IMR-90 (cell line): Measurements from ENCODE around the gene CPEB2. TPM values are rescaled to one million over a fixed set of nuclear protein-coding genes. Genes with fewer than 3 reads are reported as not detected.

Experiments used
- ATAC-seq: fragments of 200-7000 bp; cut with Tn5 transposase; 2 replicates; pipeline ENCODE4 v1.9.1; 2020; ENCODE audit warnings: low read depth, mild to moderate bottlenecking, moderate library complexity
- BruUV-seq: library from RNA; stranded (reverse); fragments of 400-500 nt; replicated peaks from 2 replicates; lab custom pipeline; 2021; lab: Mats Ljungman, UMichigan
- CTCF ChIA-PET: fragments of 300-600 bp; formaldehyde crosslinking; extraction: SDS; loops from one replicate; lab custom pipeline; 2021; ENCODE audit warnings: antibody characterized with exemption; lab: Yijun Ruan, JAX
- POLR2A ChIA-PET: fragments of 300-600 bp; sonication (Branson Sonifier 250); formaldehyde crosslinking; loops from one replicate; lab custom pipeline; 2022; ENCODE audit warnings: antibody characterized with exemption; ENCODE audit not compliant: unreplicated experiment; lab: Charles Lee
- DNase-seq: peaks from one replicate; pipeline ENCODE4 v3.0.0; 2013
- H2AFZ ChIP-seq: replicated peaks from 2 replicates; pipeline ENCODE3; 2013; ENCODE audit warnings: low read length, mild to moderate bottlenecking; ENCODE audit not compliant: poor library complexity
- H2AK5ac ChIP-seq: 2 replicates; pipeline ENCODE4 v1.6.1; 2013; ENCODE audit warnings: low read depth, low read length, inconsistent platforms
- H2AK9ac ChIP-seq: replicated peaks from 2 replicates; pipeline ENCODE3; 2013; ENCODE audit warnings: mild to moderate bottlenecking, low read depth, low read length, moderate library complexity; ENCODE audit not compliant: poor library complexity
- H2BK120ac ChIP-seq: 2 replicates; pipeline ENCODE4 v1.6.1; 2013; ENCODE audit warnings: low read depth, low read length, inconsistent platforms
- H2BK15ac ChIP-seq: 3 replicates; pipeline ENCODE4 v1.6.1; 2013; ENCODE audit warnings: low read depth, low read length, inconsistent platforms
- H2BK20ac ChIP-seq: 2 replicates; pipeline ENCODE4 v1.6.1; 2013; ENCODE audit warnings: low read depth, mild to moderate bottlenecking, inconsistent platforms, low read length, moderate library complexity
- H2BK5ac ChIP-seq: 2 replicates; pipeline ENCODE4 v1.6.1; 2013; ENCODE audit warnings: mild to moderate bottlenecking, low read depth, low read length, inconsistent platforms; ENCODE audit not compliant: poor library complexity, severe bottlenecking
- H3K14ac ChIP-seq: replicated peaks from 2 replicates; pipeline ENCODE4 v1.6.1; 2013; ENCODE audit warnings: low read depth, low read length, inconsistent platforms
- H3K18ac ChIP-seq: 2 replicates; pipeline ENCODE4 v1.6.1; 2013; ENCODE audit warnings: low read depth, low read length, control low read depth
- H3K23ac ChIP-seq: 2 replicates; pipeline ENCODE4 v1.6.1; 2013; ENCODE audit warnings: low read depth, low read length, inconsistent platforms
- H3K27ac ChIP-seq: 2 replicates; pipeline ENCODE4 v1.5.1; 2013; ENCODE audit warnings: mild to moderate bottlenecking, control low read depth, low read length; ENCODE audit not compliant: insufficient read depth
- H3K27me3 ChIP-seq: 2 replicates; pipeline ENCODE4 v1.6.1; 2013; ENCODE audit warnings: low read length; ENCODE audit not compliant: control insufficient read depth, insufficient read depth
- H3K36me3 ChIP-seq: 2 replicates; pipeline ENCODE4 v1.6.1; 2013; ENCODE audit warnings: low read length, mixed read lengths; ENCODE audit not compliant: control insufficient read depth, insufficient read depth
- H3K4ac ChIP-seq: 2 replicates; pipeline ENCODE4 v1.6.1; 2013; ENCODE audit warnings: low read depth, low read length, inconsistent platforms
- H3K4me1 ChIP-seq: 2 replicates; pipeline ENCODE4 v1.6.1; 2013; ENCODE audit warnings: low read length, mixed read lengths; ENCODE audit not compliant: control insufficient read depth, insufficient read depth
- H3K4me2 ChIP-seq: 2 replicates; pipeline ENCODE4 v1.6.1; 2013; ENCODE audit warnings: low read depth, mild to moderate bottlenecking, control low read depth, low read length, moderate library complexity
- H3K4me3 ChIP-seq: 2 replicates; pipeline ENCODE4 v1.5.1; 2013; ENCODE audit warnings: low read depth, mild to moderate bottlenecking, control low read depth, low read length, moderate library complexity; ENCODE audit not compliant: insufficient read depth
- H3K56ac ChIP-seq: 2 replicates; pipeline ENCODE4 v1.6.1; 2013; ENCODE audit warnings: low read length, inconsistent platforms; ENCODE audit not compliant: insufficient read depth; ENCODE audit errors: extremely low read depth
- H3K79me1 ChIP-seq, 2 experiments: 2 replicates each; pipeline ENCODE4 v1.6.1; 2013; ENCODE audit warnings: low read length in 2 of 2, inconsistent platforms in 1 of 2, low read depth in 1 of 2
- H3K9ac ChIP-seq: 2 replicates; pipeline ENCODE4 v1.6.1; 2013; ENCODE audit warnings: low read depth, low read length, control low read depth
- H3K9me1 ChIP-seq: 2 replicates; pipeline ENCODE4 v1.6.1; 2013; ENCODE audit warnings: low read length, inconsistent platforms; ENCODE audit not compliant: insufficient read depth
- H3K9me3 ChIP-seq: 2 replicates; pipeline ENCODE4 v1.6.1; 2013; ENCODE audit warnings: low read length; ENCODE audit not compliant: control insufficient read depth, insufficient read depth
- H4K20me1 ChIP-seq: 2 replicates; pipeline ENCODE4 v1.6.1; 2013; ENCODE audit warnings: low read length, inconsistent platforms; ENCODE audit not compliant: insufficient read depth
- H4K5ac ChIP-seq: 2 replicates; pipeline ENCODE4 v1.6.1; 2013; ENCODE audit warnings: mild to moderate bottlenecking, low read depth, low read length, control low read depth
- H4K8ac ChIP-seq, 2 experiments: 2 replicates each; pipeline ENCODE4 v1.6.1; 2013; ENCODE audit warnings: low read depth in 2 of 2, low read length in 2 of 2, control low read depth in 1 of 2, inconsistent platforms in 1 of 2
- H4K91ac ChIP-seq: 2 replicates; pipeline ENCODE4 v1.6.1; 2013; ENCODE audit warnings: low read depth, low read length, inconsistent platforms; ENCODE audit not compliant: insufficient read depth
- BHLHE40 ChIP-seq: fragments of 150-350 bp; IDR thresholded peaks from 2 replicates; pipeline ENCODE4 v1.6.1; 2016; ENCODE audit warnings: mild to moderate bottlenecking, low read depth, low read length
- CHD1 ChIP-seq: IDR thresholded peaks from 2 replicates; pipeline ENCODE4 v1.6.1; 2012; ENCODE audit warnings: low read depth, low read length, improper control_type of control experiment
- FOS ChIP-seq: fragments of 150-350 bp; IDR thresholded peaks from 2 replicates; pipeline ENCODE4 v1.6.1; 2016; ENCODE audit warnings: low read depth, low read length
- MAFK ChIP-seq: IDR thresholded peaks from 2 replicates; pipeline ENCODE4 v1.6.1; 2012; ENCODE audit warnings: low read depth, low read length, improper control_type of control experiment
- MXI1 ChIP-seq: IDR thresholded peaks from 2 replicates; pipeline ENCODE4 v1.6.1; 2012; ENCODE audit warnings: low read depth, mild to moderate bottlenecking, low read length, moderate library complexity, borderline replicate concordance
- NFE2L2 ChIP-seq: fragments of 150-350 bp; IDR thresholded peaks from 2 replicates; pipeline ENCODE4 v1.6.1; 2016; ENCODE audit warnings: low read depth, mild to moderate bottlenecking, low read length
- RCOR1 ChIP-seq: IDR thresholded peaks from 2 replicates; pipeline ENCODE4 v1.6.1; 2012; ENCODE audit warnings: mild to moderate bottlenecking, low read length, improper control_type of control experiment; ENCODE audit not compliant: insufficient replicate concordance
- RFX5 ChIP-seq: IDR thresholded peaks from 2 replicates; pipeline ENCODE4 v1.8.0; 2012; ENCODE audit warnings: low read depth, mild to moderate bottlenecking, low read length, moderate library complexity
- SMC3 ChIP-seq: fragments of 150-350 bp; IDR thresholded peaks from 2 replicates; pipeline ENCODE4 v1.6.1; 2016; ENCODE audit warnings: low read depth, mild to moderate bottlenecking, antibody characterized with exemption, low read length, moderate library complexity
- dilution Hi-C: fragments of 300-500 bp; cut with HindIII; formaldehyde crosslinking; loops from one replicate; pipeline ENCODE4 v1.14.3; 2018; ENCODE audit warnings: low sequenced_read_pairs; ENCODE audit not compliant: unreplicated experiment
- in situ Hi-C: fragments of 300-500 bp; cut with MboI; formaldehyde crosslinking; loops from 3 replicates; pipeline ENCODE4 v1.14.3; 2019; ENCODE audit warnings: low sequenced_read_pairs, inconsistent platforms, mixed read lengths
- intact Hi-C: fragments of 100-400 bp; cut with micrococcal nuclease; formaldehyde crosslinking; loops from 2 replicates; pipeline ENCODE4 v1.10.0; 2022
- polyA plus RNA-seq, 3 experiments: library from polyadenylated mRNA; depleted of rRNA; stranded (reverse); fragments of >200 nt; gene quantifications; 2 replicates each; pipeline ENCODE4 v1.2.3, GENCODE V29; 2012; ENCODE audit warnings: low replicate concordance in 1 of 3
- total RNA-seq: library from RNA; depleted of rRNA; stranded (reverse); fragments of >200 nt; gene quantifications from 2 replicates; pipeline ENCODE4 v1.2.3, GENCODE V29; 2012
- TF ChIP-seq, protein P1 (sequence below): fragments of 150-350 bp; IDR thresholded peaks from 2 replicates; pipeline ENCODE4 v1.6.1; 2017; ENCODE audit warnings: mild to moderate bottlenecking, antibody characterized with exemption, low read length, low read depth
- TF ChIP-seq, protein P2 (sequence below): fragments of 150-350 bp; IDR thresholded peaks from 2 replicates; pipeline ENCODE4 v1.6.1; 2016; ENCODE audit warnings: low read depth, mild to moderate bottlenecking, low read length, moderate library complexity, borderline replicate concordance
- TF ChIP-seq, protein P3 (sequence below): conservative IDR thresholded peaks from 2 replicates; pipeline ENCODE4 v1.5.1; 2012; ENCODE audit warnings: mild to moderate bottlenecking, low read depth, low read length, improper control_type of control experiment

CPEB2 gene
- total and polyA plus RNA-seq, 2 of the 4 experiments (the other 2 are of a cell fraction) = 10.6 to 12.0 TPM

DNA sequence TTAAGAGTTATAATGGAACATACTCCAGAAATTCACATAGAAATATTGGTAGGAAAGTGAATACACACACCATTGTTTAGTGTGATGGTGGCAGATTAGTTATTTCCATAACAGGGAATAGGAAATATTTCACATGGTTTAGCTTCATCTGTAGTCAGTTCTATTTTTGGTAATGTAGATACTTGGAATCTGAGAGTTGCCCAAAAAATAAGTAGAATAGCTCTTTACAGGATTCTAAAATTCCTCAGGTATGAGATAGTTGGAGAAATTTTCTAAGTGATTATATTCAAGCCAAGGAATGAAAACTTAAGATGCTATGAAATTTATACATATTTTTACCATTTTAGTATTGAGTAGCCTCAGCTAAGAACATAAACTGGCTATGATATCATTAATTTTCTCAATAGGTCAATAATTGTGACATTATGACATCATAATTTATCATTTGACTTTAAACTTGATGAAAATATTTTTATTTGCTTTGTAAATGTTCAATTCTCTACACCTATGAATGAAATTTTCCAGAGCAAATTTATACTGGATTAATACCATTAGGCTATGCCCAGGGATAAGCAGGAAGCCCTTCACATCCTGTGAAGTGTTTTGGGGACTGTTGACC is 35.8 kb downstream of the CPEB2 start:
- Histone ChIP-seq H3K27me3 (no peaks in the 10 kb centered on the region), H3K14ac (no peak overlapping the region), H4K20me1 (no peaks in the 10 kb centered on the region), H3K9me3 (no peaks in the 10 kb centered on the region), H3K23ac (no peak overlapping the region), H3K9ac (no peak overlapping the region), H3K27ac (no peak overlapping the region), H2AK5ac (no peak overlapping the region), H4K91ac (no peak overlapping the region), H2BK20ac (no peak overlapping the region), H2AFZ (no peak overlapping the region), H4K8ac (no peak overlapping the region), H4K5ac (no peak overlapping the region), H3K4me2 (no peak overlapping the region), H3K56ac (no peak overlapping the region), H3K18ac (no peak overlapping the region), H3K9me1 (no peaks in the 10 kb centered on the region; the same call in 1 of the 2 replicates), H3K36me3 (peaks cover 12% of the 10 kb centered on the region), H2AK9ac (no peak overlapping the region), H3K4ac (no peak overlapping the region), H2BK120ac (no peak overlapping the region), H2BK5ac (no peak overlapping the region), H3K4me1 (peaks cover 1% of the 10 kb centered on the region; the same call in 1 of the 2 replicates), H3K4me3 (no peak overlapping the region), H2BK15ac (no peak overlapping the region), H3K79me1 (peaks cover 3 to 20% of the 10 kb centered on the region in 2 experiments; a peak in 2 of 4 replicates)
- no TSS peak for BruUV-seq
- dilution Hi-C loops (no loop called here), intact Hi-C loops (no loop called here), in situ Hi-C loops (no loop called here)
- CTCF ChIA-PET = interaction anchor here (0.6 kb wide), 1 partner anchor 66 kb away, joined by 7 read pairs; no protein-coding TSS in a partner anchor
- TF ChIP-seq MXI1 (no peak), RFX5 (no peak), BHLHE40 (no peak), FOS (no peak), MAFK (no peak), CHD1 (no peak), NFE2L2 (no peak), RCOR1 (no peak), SMC3 (no peak)
- TF ChIP-seq, protein P1, sequence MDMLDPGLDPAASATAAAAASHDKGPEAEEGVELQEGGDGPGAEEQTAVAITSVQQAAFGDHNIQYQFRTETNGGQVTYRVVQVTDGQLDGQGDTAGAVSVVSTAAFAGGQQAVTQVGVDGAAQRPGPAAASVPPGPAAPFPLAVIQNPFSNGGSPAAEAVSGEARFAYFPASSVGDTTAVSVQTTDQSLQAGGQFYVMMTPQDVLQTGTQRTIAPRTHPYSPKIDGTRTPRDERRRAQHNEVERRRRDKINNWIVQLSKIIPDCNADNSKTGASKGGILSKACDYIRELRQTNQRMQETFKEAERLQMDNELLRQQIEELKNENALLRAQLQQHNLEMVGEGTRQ = no peak
- TF ChIP-seq, protein P2, sequence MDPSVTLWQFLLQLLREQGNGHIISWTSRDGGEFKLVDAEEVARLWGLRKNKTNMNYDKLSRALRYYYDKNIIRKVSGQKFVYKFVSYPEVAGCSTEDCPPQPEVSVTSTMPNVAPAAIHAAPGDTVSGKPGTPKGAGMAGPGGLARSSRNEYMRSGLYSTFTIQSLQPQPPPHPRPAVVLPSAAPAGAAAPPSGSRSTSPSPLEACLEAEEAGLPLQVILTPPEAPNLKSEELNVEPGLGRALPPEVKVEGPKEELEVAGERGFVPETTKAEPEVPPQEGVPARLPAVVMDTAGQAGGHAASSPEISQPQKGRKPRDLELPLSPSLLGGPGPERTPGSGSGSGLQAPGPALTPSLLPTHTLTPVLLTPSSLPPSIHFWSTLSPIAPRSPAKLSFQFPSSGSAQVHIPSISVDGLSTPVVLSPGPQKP = no peak
- TF ChIP-seq, protein P3, sequence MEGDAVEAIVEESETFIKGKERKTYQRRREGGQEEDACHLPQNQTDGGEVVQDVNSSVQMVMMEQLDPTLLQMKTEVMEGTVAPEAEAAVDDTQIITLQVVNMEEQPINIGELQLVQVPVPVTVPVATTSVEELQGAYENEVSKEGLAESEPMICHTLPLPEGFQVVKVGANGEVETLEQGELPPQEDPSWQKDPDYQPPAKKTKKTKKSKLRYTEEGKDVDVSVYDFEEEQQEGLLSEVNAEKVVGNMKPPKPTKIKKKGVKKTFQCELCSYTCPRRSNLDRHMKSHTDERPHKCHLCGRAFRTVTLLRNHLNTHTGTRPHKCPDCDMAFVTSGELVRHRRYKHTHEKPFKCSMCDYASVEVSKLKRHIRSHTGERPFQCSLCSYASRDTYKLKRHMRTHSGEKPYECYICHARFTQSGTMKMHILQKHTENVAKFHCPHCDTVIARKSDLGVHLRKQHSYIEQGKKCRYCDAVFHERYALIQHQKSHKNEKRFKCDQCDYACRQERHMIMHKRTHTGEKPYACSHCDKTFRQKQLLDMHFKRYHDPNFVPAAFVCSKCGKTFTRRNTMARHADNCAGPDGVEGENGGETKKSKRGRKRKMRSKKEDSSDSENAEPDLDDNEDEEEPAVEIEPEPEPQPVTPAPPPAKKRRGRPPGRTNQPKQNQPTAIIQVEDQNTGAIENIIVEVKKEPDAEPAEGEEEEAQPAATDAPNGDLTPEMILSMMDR = no peak
- POLR2A ChIA-PET = no interaction called here
- peak; percentile 7; the same call in 1 of the 2 replicates for ATAC-seq
- peak; percentile 22 for DNase-seq
